WTC11 (cell line): ENCODE data around the gene COL18A1. TPM values are rescaled to one million over a fixed set of nuclear protein-coding genes. Genes with fewer than 3 reads are reported as not detected.

Source experiments
- ATAC-seq: fragments of 200-7000 bp; cut with Tn5 transposase; 2 replicates; pipeline ENCODE4 v1.10.0; 2021; ENCODE audit warnings: mild to moderate bottlenecking, moderate library complexity
- CTCF ChIA-PET: fragments of 300-600 bp; sonication (Branson Sonifier 250); formaldehyde crosslinking; loops from one replicate; lab custom pipeline; 2021; ENCODE audit warnings: antibody characterized with exemption; lab: Charles Lee
- POLR2A ChIA-PET: fragments of 350-600 bp; sonication (Branson Sonifier 250); formaldehyde crosslinking; loops from one replicate; lab custom pipeline; 2021; ENCODE audit warnings: antibody characterized with exemption; lab: Charles Lee
- DNase-seq: peaks from one replicate; pipeline ENCODE4 v3.0.0; 2021; ENCODE audit warnings: low spot score
- H3K27ac Mint-ChIP-seq: 2 replicates; pipeline ENCODE4 v1.8.0; 2021; ENCODE audit warnings: mixed read lengths
- H3K27me3 Mint-ChIP-seq: 2 replicates; pipeline ENCODE4 v1.8.0; 2021; ENCODE audit warnings: low read depth, mild to moderate bottlenecking, moderate library complexity, mixed read lengths
- H3K36me3 Mint-ChIP-seq: 2 replicates; pipeline ENCODE4 v1.8.0; 2021; ENCODE audit warnings: mixed read lengths
- H3K4me1 Mint-ChIP-seq: 2 replicates; pipeline ENCODE4 v1.8.0; 2022; ENCODE audit warnings: mixed read lengths
- H3K4me3 Mint-ChIP-seq: 2 replicates; pipeline ENCODE4 v1.8.0; 2021; ENCODE audit warnings: mild to moderate bottlenecking, moderate library complexity, mixed read lengths
- H3K9me3 Mint-ChIP-seq: 2 replicates; pipeline ENCODE4 v1.8.0; 2021; ENCODE audit warnings: mixed read lengths
- CBFB ChIP-seq: sonication (generic); formaldehyde crosslinking; IDR thresholded peaks from 2 replicates; pipeline ENCODE4 v1.8.1; 2022; ENCODE audit warnings: mild to moderate bottlenecking, low read depth, missing genetic modification reagents
- FOXJ3 ChIP-seq: sonication (generic); formaldehyde crosslinking; IDR thresholded peaks from 2 replicates; pipeline ENCODE4 v1.9.0; 2021; ENCODE audit warnings: missing genetic modification reagents, mild to moderate bottlenecking, borderline replicate concordance
- JUN ChIP-seq: sonication (generic); formaldehyde crosslinking; IDR thresholded peaks from 2 replicates; pipeline ENCODE4 v1.8.0; 2023; ENCODE audit warnings: mild to moderate bottlenecking, missing genetic modification reagents
- KAT7 ChIP-seq: sonication (generic); formaldehyde crosslinking; IDR thresholded peaks from 2 replicates; pipeline ENCODE4 v1.8.1; 2023; ENCODE audit warnings: missing genetic modification reagents, mild to moderate bottlenecking, borderline replicate concordance
- NR3C1 ChIP-seq: sonication (generic); formaldehyde crosslinking; conservative IDR thresholded peaks from 2 replicates; pipeline ENCODE4 v1.8.1; 2023; ENCODE audit warnings: low read depth, mild to moderate bottlenecking, missing genetic modification reagents
- OVOL2 ChIP-seq: fragments of 250-450 bp; sonication (Bioruptor Pico); IDR thresholded peaks from 2 replicates; pipeline ENCODE4 v1.9.0; 2021; ENCODE audit warnings: mild to moderate bottlenecking, borderline replicate concordance
- PRRX2 ChIP-seq: fragments of 250-450 bp; sonication (Bioruptor Pico); IDR thresholded peaks from 2 replicates; pipeline ENCODE4 v1.8.0; 2021; ENCODE audit warnings: mild to moderate bottlenecking
- RELA ChIP-seq: sonication (generic); formaldehyde crosslinking; IDR thresholded peaks from 2 replicates; pipeline ENCODE4 v1.8.1; 2022; ENCODE audit warnings: missing genetic modification reagents, mild to moderate bottlenecking, borderline replicate concordance
- RORB ChIP-seq: fragments of 250-450 bp; sonication (Bioruptor Pico); IDR thresholded peaks from 2 replicates; pipeline ENCODE4 v1.9.0; 2021; ENCODE audit warnings: mild to moderate bottlenecking
- TEAD1 ChIP-seq: sonication (generic); formaldehyde crosslinking; IDR thresholded peaks from 2 replicates; pipeline ENCODE4 v1.8.0; 2022; ENCODE audit warnings: mild to moderate bottlenecking, missing genetic modification reagents
- TEAD4 ChIP-seq: sonication (generic); formaldehyde crosslinking; IDR thresholded peaks from 2 replicates; pipeline ENCODE4 v1.8.0; 2022; ENCODE audit warnings: mild to moderate bottlenecking, missing genetic modification reagents
- ZNF121 ChIP-seq: sonication (generic); formaldehyde crosslinking; IDR thresholded peaks from 2 replicates; pipeline ENCODE4 v1.8.0; 2023; ENCODE audit warnings: missing genetic modification reagents
- ZNF219 ChIP-seq: sonication (generic); formaldehyde crosslinking; IDR thresholded peaks from 2 replicates; pipeline ENCODE4 v1.8.0; 2023; ENCODE audit warnings: missing genetic modification reagents, mild to moderate bottlenecking, borderline replicate concordance
- ZNF263 ChIP-seq: sonication (generic); formaldehyde crosslinking; IDR thresholded peaks from 2 replicates; pipeline ENCODE4 v1.8.1; 2022; ENCODE audit warnings: low read depth, mild to moderate bottlenecking, moderate library complexity, missing genetic modification reagents
- ZNF423 ChIP-seq: fragments of 250-450 bp; sonication (Bioruptor Pico); IDR thresholded peaks from 2 replicates; pipeline ENCODE4 v2.1.2; 2022; ENCODE audit warnings: mild to moderate bottlenecking, moderate library complexity
- total RNA-seq: library from RNA; stranded (reverse); gene quantifications from 3 replicates; pipeline ENCODE4 v1.2.3, GENCODE V29; 2021
- TF ChIP-seq, protein P1 (sequence below): sonication (generic); formaldehyde crosslinking; IDR thresholded peaks from 2 replicates; pipeline ENCODE4 v1.8.1; 2023; ENCODE audit warnings: mild to moderate bottlenecking, missing genetic modification reagents
- TF ChIP-seq, protein P2 (sequence below): fragments of 250-450 bp; sonication (Bioruptor Pico); IDR thresholded peaks from 2 replicates; pipeline ENCODE4 v1.9.0; 2021; ENCODE audit warnings: mild to moderate bottlenecking
- TF ChIP-seq, protein P3 (sequence below): sonication (generic); formaldehyde crosslinking; IDR thresholded peaks from 2 replicates; pipeline ENCODE4 v1.8.1; 2023; ENCODE audit warnings: mild to moderate bottlenecking, missing genetic modification reagents, moderate library complexity
- TF ChIP-seq, protein P4 (sequence below): sonication (generic); formaldehyde crosslinking; IDR thresholded peaks from 2 replicates; pipeline ENCODE4 v1.8.1; 2023; ENCODE audit warnings: mild to moderate bottlenecking, missing genetic modification reagents, moderate library complexity
- TF ChIP-seq, protein P5 (sequence below): sonication (generic); formaldehyde crosslinking; IDR thresholded peaks from 2 replicates; pipeline ENCODE4 v1.8.0; 2022; ENCODE audit warnings: mild to moderate bottlenecking, missing genetic modification reagents
- TF ChIP-seq, protein P6 (sequence below): fragments of 250-450 bp; sonication (Bioruptor Pico); IDR thresholded peaks from 2 replicates; pipeline ENCODE4 v1.9.0; 2021; ENCODE audit warnings: moderate library complexity, mild to moderate bottlenecking, inconsistent platforms, borderline replicate concordance

Gene COL18A1
- total RNA-seq, 1 experiment from 2014 or later, result 231 TPM

DNA sequence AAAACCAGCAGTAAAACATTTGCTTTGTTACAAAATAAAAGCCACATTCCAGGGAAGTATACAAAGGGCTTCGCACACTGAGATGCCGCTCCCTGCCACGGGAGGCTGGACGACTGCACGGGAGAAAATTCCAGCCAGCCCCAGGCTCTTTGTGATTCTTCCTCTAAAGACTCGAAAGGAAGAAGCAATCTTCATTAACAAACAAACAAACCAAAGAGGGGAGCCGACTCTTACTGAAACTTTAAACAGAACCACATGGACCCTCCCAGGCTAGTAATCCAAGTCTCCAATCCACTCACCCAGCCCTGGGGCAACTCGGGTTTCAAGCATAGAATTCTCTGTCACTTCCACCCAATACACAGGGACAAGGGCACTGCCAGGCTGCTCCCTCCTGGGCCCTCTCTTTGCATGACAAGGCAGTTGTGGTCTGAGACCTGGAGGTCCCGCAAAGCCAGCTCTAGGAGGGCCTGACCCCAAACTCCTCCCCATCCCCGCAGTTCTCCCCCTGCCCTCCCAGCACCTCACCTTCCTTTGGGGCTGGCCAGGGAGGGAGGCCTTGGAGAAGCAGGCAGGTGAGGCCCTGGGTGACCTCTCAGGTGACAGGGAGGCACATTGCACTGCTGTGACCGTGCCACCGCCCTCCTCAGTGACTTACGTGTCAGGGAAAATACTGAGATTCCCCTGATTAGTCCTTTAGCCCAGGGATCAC, 26.6 kb upstream of the COL18A1 start:
- peak; percentile 82 for ATAC-seq
- CTCF ChIA-PET, result interaction anchor here (0.7 kb wide), 1 partner anchor 21 kb away, joined by 3 read pairs; no protein-coding TSS in a partner anchor

DNA sequence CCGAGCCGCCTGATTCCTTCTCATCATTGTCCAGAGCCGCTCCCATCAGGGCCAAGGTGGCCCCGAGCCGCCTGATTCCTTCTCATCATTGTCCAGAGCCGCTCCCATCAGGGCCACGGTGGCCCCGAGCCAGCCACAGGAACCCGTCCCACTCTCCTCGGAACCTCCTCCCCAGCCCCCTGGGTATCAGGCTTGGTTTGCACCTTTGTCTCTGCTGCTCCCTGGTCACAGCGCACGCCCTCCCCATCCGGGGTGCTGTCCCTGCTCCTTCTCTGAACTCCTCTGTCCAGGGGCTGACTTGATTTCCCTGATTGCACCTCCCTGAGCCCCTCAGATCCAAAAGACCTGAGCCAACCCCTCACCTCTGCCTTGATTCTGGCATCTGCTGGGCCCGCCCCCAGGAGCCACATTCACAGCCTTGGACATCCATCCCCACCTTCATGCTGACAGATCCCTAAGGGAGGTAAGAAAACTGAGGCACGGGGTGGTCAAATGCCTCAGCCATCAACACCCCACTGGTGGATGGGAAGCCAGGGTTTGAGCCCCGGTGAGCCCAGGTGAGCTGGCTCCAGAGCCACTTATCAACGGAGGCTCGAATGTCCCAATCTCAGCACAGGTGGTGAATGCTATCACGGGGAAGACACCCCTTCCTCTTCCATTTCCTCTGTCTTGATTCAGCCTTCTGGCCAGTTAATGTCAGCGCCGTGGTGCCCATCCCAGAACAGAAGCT, 25.6 kb upstream of the COL18A1 start:
- TF ChIP-seq ZNF219 (CRISPR knock-in tag) (no peak), OVOL2 (no peak), CBFB (CRISPR knock-in tag) (no peak)
- TF ChIP-seq, protein P1, sequence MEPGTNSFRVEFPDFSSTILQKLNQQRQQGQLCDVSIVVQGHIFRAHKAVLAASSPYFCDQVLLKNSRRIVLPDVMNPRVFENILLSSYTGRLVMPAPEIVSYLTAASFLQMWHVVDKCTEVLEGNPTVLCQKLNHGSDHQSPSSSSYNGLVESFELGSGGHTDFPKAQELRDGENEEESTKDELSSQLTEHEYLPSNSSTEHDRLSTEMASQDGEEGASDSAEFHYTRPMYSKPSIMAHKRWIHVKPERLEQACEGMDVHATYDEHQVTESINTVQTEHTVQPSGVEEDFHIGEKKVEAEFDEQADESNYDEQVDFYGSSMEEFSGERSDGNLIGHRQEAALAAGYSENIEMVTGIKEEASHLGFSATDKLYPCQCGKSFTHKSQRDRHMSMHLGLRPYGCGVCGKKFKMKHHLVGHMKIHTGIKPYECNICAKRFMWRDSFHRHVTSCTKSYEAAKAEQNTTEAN, result no peak
- TF ChIP-seq, all 79 proteins: peak for 0
- no peak for ATAC-seq
- Mint-ChIP-seq H3K27ac (peak overlapping the region; percentile 83), H3K36me3 (peaks cover 13% of the 10 kb centered on the region), H3K9me3 (peaks cover 16% of the 10 kb centered on the region), H3K4me3 (no peak overlapping the region), H3K4me1 (peaks cover 31% of the 10 kb centered on the region), H3K27me3 (peaks cover 14% of the 10 kb centered on the region)
- DNase-seq, result peak; percentile 5
- CTCF ChIA-PET, result no interaction called here
- POLR2A ChIA-PET, result no interaction called here

More for the DNA sequence above, 26.6 kb upstream of the COL18A1 start:
- peak; percentile 41 for DNase-seq
- no peak for TF ChIP-seq TEAD4 (CRISPR knock-in tag)
- no peak for TF ChIP-seq ZNF121 (CRISPR knock-in tag)
- peak; percentile 88 for TF ChIP-seq ZNF423 (CRISPR knock-in tag)
- TF ChIP-seq, protein P2, sequence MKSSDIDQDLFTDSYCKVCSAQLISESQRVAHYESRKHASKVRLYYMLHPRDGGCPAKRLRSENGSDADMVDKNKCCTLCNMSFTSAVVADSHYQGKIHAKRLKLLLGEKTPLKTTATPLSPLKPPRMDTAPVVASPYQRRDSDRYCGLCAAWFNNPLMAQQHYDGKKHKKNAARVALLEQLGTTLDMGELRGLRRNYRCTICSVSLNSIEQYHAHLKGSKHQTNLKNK (CRISPR knock-in tag), result no peak
- no peak for TF ChIP-seq KAT7 (CRISPR knock-in tag)
- no peak for TF ChIP-seq PRRX2 (CRISPR knock-in tag)
- peaks cover 31% of the 10 kb centered on the region for H3K4me1 Mint-ChIP-seq
- H3K4me3 Mint-ChIP-seq, result no peak overlapping the region
- peaks cover 14% of the 10 kb centered on the region for H3K27me3 Mint-ChIP-seq
- H3K9me3 Mint-ChIP-seq, result peaks cover 16% of the 10 kb centered on the region
- peak overlapping the region; percentile 84 for H3K27ac Mint-ChIP-seq
- peaks cover 13% of the 10 kb centered on the region for H3K36me3 Mint-ChIP-seq
- POLR2A ChIA-PET, result no interaction called here

DNA sequence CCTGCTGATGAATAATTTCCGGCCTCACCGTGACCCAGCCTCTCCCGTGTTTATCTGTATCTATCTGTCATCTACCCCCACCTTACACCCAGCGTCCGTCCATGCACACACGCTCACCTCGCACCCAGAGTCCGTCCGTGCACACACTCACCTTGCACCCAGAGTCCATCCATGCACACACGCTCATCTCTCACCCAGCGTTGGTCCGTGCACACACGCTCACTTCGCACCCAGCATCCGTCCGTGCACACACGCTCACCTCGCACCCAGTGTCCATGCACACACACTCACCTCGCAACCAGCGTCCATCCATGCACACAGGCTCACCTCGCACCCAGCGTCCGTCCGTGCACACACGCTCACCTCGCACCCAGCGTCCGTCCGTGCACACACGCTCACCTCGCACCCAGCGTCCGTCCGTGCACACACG, 25.0 kb upstream of the COL18A1 start:
- no peak for ATAC-seq
- Mint-ChIP-seq H3K4me3 (no peak overlapping the region), H3K27me3 (peaks cover 14% of the 10 kb centered on the region), H3K9me3 (peaks cover 16% of the 10 kb centered on the region), H3K36me3 (peaks cover 13% of the 10 kb centered on the region), H3K4me1 (peaks cover 31% of the 10 kb centered on the region), H3K27ac (peak overlapping the region; percentile 83)
- DNase-seq, result peak; percentile 5
- ChIA-PET POLR2A (no interaction called here), CTCF (no interaction called here)
- TF ChIP-seq, protein P3, sequence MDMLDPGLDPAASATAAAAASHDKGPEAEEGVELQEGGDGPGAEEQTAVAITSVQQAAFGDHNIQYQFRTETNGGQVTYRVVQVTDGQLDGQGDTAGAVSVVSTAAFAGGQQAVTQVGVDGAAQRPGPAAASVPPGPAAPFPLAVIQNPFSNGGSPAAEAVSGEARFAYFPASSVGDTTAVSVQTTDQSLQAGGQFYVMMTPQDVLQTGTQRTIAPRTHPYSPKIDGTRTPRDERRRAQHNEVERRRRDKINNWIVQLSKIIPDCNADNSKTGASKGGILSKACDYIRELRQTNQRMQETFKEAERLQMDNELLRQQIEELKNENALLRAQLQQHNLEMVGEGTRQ, result no peak
- TF ChIP-seq TEAD1 (CRISPR knock-in tag), result no peak
- TF ChIP-seq, all 79 proteins: peak for 0

DNA sequence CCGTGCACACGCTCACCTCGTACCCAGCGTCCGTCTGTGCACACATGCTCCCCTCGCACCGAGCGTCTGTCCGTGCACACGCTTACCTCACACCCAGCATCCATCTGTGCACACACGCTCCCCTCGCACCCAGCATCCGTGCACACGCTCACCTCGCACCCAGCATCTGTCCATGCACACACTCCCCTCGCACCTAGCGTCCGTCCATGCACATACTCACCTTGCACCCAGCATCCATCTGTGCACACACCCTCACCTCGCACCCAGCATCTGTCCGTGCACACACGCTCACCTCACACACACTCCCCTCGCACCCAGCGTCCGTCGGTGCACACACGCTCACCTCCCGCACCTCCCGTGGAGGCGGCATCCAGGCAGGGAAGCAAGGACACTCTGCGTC, 24.4 kb upstream of the COL18A1 start:
- ChIA-PET POLR2A (no interaction called here), CTCF (no interaction called here)
- Mint-ChIP-seq H3K9me3 (peaks cover 16% of the 10 kb centered on the region), H3K27me3 (peaks cover 14% of the 10 kb centered on the region), H3K27ac (no peak overlapping the region), H3K4me1 (peaks cover 31% of the 10 kb centered on the region), H3K36me3 (peaks cover 13% of the 10 kb centered on the region), H3K4me3 (no peak overlapping the region)
- ATAC-seq, result no peak
- DNase-seq, result peak; percentile 6
- TF ChIP-seq, protein P4, sequence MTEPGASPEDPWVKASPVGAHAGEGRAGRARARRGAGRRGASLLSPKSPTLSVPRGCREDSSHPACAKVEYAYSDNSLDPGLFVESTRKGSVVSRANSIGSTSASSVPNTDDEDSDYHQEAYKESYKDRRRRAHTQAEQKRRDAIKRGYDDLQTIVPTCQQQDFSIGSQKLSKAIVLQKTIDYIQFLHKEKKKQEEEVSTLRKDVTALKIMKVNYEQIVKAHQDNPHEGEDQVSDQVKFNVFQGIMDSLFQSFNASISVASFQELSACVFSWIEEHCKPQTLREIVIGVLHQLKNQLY (CRISPR knock-in tag), result no peak
- TF ChIP-seq ZNF423 (CRISPR knock-in tag), result no peak
- TF ChIP-seq FOXJ3, result no peak
- TF ChIP-seq ZNF263, result no peak
- TF ChIP-seq RORB (CRISPR knock-in tag), result no peak
- no peak for TF ChIP-seq RELA (CRISPR knock-in tag)
- TF ChIP-seq, protein P5, sequence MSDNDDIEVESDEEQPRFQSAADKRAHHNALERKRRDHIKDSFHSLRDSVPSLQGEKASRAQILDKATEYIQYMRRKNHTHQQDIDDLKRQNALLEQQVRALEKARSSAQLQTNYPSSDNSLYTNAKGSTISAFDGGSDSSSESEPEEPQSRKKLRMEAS (CRISPR knock-in tag), result no peak
- TF ChIP-seq JUN (CRISPR knock-in tag), result no peak
- TF ChIP-seq CBFB (CRISPR knock-in tag), result no peak
- no peak for TF ChIP-seq NR3C1 (CRISPR knock-in tag)
- TF ChIP-seq, protein P6, sequence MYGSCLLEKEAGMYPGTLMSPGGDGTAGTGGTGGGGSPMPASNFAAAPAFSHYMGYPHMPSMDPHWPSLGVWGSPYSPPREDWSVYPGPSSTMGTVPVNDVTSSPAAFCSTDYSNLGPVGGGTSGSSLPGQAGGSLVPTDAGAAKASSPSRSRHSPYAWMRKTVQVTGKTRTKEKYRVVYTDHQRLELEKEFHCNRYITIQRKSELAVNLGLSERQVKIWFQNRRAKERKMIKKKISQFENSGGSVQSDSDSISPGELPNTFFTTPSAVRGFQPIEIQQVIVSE (CRISPR knock-in tag), result no peak
